Eye (tissue), 1 donor: ENCODE data around the gene BIRC2.
"Not testable (repeated sequence)": the region's sequence is repeated elsewhere in the genome, so short reads cannot be mapped to it uniquely, and the experiment has no call there.

ENCODE experiments used
- DNase-seq: peaks from one replicate; pipeline ENCODE4 v3.0.0-alpha.2; 2015

Gene BIRC2

DNA sequence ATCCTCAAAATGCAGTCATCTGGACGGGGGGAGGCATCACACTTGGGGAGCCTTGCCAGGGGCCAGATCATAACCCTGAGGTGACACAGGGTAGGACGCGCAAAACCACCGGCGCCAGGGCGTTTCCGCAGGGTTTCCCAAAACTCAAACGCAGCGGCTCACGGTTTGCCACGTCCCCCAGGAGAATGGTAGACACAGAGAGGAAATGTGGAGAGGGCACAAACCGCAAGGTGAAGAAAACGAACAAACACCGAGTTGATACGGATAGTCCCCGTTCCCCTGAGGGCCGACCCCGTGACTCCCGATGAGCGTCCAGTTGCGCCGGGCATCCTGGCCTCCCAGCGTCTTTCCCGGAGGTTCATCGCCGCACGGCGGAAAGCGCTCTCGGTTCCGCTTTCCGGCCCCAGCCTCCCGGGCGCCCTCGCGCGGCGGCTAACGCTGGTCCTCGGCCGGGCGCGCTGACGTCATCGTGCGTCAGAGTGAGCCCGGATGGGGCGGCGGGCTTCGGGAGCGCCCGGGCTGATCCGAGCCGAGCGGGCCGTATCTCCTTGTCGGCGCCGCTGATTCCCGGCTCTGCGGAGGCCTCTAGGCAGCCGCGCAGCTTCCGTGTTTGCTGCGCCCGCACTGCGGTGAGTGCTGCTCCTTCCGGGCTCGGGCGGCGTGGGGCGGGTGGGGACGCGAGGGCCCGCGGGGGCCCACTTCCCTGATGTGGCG, at the start of gene BIRC2:
BIRC2 (plus strand) TSS at position 467 of the 714 bp plus-strand sequence. CDS start 2,641 bp downstream, outside the sequence.
- DNase-seq = peak; percentile 98

GRCh38 chr11:102300837-102301236, 46.2 kb upstream of the BIRC2 start:
- not testable (repeated sequence) for DNase-seq

DNA sequence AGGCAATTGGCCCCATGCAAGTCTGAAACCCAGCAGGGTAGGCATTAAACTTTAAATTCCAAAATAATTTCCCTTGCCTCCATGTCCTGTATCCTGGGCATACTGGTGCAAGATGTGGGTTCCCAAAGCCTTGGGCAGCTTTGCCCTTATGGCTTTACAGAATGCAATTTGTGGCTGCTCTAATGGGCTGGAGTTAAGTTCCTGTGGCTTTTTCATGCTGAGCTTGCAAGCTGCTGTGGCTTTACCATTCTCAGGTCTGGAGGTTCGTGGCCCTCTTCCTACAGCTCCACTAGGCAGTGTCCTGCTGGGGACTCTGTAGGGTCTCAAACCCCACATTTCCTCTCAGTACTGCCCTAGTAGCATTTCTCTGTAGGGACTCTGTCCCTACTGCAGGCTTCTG, 44.8 kb upstream of the BIRC2 start:
- no peak for DNase-seq

GRCh38 chr11:102304686-102305085, 42.3 kb upstream of the BIRC2 start:
- DNase-seq = no peak

DNA sequence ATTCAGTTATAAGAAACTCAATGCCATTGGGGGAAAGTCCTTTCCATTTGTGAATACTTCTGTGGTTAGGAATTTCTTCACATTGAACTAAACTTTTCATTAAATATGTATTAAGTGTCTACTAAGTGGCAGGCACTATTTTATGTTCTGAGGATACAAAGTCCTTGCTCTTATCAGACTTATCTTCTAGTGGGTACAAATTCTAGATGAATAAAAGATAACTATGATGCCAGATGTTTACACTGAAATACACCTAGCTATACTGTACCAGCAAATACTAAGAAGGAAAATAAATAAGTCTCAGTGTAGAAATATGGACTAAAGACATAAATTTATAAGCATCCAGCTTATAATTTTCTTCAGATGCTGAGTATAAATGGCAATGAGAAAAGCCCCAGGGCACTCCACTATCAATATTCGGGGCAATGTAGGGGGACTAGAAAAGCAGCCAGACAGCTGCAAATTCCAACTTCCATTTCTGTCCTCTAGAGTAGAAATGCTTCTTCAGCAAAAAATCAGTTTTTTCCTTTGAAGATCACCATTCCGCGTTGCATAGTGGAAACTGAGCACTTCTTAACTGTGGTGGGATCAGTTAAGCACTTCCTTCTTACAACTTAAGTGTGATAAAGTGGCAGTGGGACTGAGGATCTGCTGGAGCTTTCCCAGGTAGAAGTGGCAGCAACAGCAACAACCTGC, 41.5 kb upstream of the BIRC2 start:
- no peak for DNase-seq

- no peak for DNase-seq
These were observed 40.9 kb upstream of the BIRC2 start for GRCh38 chr11:102306048-102306597.

DNA sequence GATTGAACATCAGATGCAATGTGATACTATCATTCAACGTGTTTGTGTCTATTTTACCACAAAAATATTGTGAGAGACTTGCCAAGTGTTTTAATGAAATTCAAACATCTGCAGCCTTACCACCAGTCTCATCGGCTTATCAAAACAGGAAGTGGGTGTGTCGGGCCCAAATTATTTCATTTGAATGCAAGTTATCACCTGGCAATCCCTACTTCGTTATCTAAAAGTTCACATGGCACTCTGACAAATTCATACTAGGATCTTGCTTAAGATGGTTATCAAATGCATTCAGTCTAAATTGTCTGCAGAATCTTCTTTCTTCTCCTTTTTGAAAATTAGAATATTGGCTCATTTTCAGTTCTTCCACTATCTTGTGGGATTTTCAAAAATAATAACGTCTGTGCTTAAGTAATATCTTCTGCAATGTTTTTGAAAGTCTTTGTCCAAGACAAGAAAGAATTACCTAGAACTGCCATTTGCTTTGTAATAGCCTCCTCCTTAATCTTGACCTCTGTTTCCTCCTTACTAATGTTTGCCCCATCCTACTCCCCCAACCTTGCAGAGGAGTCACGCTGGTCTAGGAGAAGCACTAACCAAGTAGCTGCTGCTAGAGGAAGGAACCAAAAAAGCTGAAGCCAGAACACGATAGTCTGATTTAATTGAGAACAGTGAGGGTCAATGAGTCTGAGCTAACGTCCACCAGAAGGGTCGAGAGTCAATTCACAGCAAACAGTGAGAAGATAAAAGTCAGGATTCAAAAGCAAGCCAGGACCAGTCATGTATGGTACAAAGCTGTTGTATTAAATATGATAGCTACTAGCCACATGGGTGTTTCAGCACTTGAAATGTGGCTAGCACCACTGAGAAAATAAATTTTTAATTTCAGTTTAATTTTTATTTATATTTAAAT, 39.9 kb upstream of the BIRC2 start:
- no peak for DNase-seq

DNA sequence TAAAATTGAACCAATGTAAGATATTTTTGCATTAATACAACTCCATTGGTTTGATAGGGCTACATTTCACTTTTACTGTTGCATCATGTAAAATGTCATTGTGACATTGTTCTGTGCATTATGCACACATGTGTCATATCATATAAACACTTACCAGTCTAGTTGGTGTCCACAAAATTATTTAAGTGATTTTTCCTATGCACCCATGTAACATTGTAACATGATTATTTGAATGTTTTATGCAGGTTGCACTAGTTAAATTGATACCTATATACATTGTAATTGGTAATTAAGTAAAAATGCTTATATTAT, 39.3 kb upstream of the BIRC2 start:
- no peak for DNase-seq

DNA sequence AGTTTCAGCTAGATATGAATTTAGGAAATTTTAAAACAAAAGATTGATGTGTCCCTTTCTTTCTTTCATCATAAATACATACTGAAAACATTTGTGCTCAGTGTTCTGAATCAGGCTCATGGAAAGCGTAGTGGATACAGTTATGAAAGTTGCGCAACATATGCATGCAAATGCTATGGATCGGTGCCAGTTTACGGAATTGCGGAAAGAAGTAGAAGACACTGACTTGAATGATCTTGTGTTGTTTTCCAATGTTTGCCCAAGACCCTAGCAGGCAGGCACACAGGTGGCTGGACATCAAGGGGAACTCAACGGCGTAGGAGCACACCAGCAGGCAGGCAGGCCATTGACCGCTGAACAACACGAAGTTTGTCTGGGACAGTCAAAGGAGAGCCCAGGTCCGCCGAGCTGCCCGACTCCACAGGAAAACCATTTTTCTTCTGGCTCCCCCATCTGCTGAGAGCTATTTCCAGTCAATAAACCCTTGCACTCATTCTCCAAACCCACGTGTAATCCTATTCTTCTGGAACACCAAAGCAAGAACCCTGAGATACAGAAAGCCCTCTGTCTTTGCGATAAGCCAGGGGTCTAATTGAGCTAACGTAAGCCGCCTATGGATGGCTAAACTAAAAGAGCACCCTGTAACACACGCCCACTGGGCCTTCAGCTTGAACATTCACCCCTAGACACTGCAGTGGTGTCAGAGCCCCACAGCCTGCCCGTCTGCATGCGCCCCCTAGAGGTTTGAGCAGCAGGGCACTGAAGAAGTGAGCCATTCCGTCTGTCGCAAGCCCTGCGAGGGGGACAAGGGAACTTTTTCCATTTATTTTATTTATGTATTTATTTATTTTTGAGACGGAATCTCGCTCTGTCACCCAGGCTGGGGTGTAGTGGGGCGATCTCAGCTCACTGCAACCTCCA, 37.1 kb upstream of the BIRC2 start:
- DNase-seq = no peak

- no peak for DNase-seq
These were observed 34.3 kb upstream of the BIRC2 start for GRCh38 chr11:102312667-102313066.

DNA sequence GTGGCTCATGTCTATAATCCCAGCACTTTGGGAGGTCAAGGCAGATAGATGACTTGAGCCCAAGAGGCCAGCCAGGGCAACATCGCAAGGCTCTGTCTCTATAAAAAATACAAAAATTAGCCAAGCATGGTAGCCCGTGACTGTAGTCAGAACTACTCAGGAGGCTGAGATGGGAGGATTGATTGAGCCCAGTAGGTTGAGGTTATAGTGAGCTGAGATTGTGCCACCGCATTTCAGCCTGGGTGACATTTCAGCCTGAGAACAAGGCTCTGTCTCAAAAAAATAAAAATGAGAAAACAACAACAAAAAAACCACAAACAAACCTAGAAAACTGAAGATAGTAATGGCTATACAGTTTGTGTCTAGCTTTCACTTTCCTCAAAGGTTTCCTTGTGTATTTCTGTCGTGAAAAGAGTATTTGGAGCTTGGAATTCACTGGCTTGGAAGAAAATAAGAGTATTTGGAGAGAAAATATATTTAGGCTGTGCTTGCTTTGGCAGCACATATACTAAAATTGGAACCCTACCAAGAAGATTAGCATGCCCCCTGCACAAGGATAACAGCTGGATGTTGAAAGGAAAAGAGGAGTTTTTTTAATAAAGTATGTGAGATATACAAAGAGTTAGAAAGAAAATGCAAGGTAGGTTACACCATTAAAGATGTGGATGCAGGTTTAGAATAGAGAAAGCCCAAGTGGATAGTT, 33.6 kb upstream of the BIRC2 start:
- DNase-seq = no peak

- no peak for DNase-seq
These were observed 32.2 kb upstream of the BIRC2 start for GRCh38 chr11:102314784-102315183.

DNA sequence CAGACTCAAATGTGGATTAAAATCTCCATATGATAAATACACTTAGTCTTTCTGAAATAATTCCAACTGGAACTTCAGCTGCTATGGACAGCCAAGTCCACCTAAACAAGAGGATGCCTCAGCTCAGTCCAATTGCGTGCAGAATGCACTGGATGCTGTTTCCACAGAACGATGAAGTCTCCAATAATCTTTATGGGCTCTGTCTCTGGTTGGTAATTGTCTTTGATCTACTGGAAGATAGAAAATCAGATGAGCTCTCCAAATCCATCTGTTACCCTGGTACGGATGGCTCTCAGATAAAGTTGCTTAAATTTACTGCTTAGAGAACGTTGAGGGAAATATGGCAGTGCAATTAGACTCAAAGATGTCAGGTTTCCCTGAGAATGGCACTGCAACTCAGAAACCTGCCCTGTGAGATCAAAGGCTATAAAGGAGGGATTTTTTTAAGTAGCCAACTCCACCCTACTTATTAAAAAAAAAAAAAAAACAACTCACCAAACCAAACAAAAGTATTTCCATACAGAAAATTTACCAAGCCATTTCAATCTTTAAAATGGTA, 30.6 kb upstream of the BIRC2 start:
- DNase-seq = no peak

DNA sequence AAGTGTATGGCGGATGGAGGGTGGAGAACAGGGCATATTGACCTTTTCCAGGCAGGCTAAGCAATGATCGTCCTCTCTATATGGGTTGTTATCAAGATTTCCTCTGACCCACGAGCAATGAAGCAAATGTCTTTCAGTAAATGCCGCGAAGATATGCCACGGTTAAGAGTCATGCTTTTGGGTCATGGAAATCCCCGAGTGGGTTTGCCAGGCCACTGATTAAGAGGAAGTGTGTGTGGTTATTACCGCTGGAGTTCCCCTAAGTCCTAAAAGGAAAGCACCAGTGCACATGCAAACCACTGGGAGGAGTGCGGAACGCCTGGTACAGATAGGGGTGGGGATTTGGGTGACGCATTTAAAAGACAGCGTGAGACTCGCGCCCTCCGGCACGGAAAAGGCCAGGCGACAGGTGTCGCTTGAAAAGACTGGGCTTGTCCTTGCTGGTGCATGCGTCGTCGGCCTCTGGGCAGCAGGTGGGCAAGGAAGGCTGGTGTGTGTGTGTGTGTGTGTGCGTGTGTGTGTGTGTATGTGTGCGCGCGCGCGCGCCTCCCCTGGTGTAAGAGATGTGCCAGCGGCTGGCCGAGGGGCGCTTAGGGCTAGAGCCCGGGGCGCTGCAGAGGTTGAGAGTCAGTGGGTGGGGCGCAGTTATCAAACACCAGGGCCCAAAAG, 29.8 kb upstream of the BIRC2 start, which contains the start of gene BIRC3:
BIRC3 (plus strand) TSS at position 386 of the 669 bp plus-strand sequence. CDS start 7,026 bp downstream, outside the sequence.
- DNase-seq = peak; percentile 80

DNA sequence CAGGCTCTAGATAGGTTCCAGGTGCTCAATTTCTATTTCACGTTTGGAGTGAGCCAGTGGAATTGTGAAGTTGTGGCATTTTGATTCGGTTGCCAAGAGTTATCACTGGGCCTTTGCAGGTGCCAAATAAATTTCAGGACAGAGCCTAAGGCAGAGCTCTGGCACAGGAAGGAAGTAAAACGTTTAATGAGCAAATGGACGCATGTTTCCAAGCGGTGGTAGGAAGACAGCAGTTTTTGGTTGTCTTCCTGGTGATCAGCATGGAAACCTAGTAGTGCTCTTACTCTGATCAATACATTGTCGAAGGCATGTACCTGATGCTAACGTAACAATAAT, 29.3 kb upstream of the BIRC2 start:
- no peak for DNase-seq

- DNase-seq = no peak
These were observed 28.5 kb upstream of the BIRC2 start for GRCh38 chr11:102318469-102318868.

- no peak for DNase-seq
These were observed 27.5 kb upstream of the BIRC2 start for GRCh38 chr11:102319544-102319943.

GRCh38 chr11:102320188-102320587, 26.8 kb upstream of the BIRC2 start:
- DNase-seq = no peak

DNA sequence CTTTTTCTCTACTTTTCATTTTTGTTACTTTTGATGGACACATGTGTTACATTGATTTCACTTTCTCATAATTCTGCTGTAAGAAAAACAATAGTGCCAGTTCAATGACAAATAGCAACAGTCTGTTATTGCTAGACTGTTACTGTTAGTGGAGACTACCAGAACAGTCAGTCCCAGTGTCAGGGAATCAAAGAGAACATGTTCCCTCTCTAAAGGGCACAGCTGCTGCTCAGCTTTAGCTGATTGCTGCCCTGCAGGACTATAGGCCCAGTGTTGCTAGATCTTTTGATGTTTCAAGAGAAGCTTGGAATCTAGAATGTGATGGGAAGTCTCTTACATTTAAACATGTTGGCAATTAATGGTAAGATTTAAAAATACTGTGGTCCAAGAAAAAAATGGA, 26.3 kb upstream of the BIRC2 start:
- no peak for DNase-seq

DNA sequence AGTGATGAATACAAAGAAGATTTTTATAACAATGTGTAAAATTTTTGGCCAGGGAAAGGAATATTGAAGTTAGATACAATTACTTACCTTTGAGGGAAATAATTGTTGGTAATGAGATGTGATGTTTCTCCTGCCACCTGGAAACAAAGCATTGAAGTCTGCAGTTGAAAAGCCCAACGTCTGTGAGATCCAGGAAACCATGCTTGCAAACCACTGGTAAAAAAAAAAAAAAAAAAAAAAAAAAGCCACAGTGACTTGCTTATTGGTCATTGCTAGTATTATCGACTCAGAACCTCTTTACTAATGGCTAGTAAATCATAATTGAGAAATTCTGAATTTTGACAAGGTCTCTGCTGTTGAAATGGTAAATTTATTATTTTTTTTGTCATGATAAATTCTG, 24.5 kb upstream of the BIRC2 start:
- DNase-seq = no peak
